Activated CD8-positive, alpha-beta memory T cell treated with anti-CD3 and anti-CD28 coated beads, Interleukin-2, amount 50 U/mL, for 1 hour (primary cell): ENCODE data around the gene CHCT1.
"Not testable (repeated sequence)": the region's sequence is repeated elsewhere in the genome, so short reads cannot be mapped to it uniquely, and the experiment has no call there.

ENCODE experiments used
- DNase-seq: peaks from one replicate; pipeline ENCODE4 v3.0.0-alpha.2; 2020; ENCODE audit errors: extremely low read depth

Gene CHCT1

GRCh38 chr17:60422162-60422665, at the start of gene CHCT1:
Gene CHCT1 (plus strand): TSS chr17:60422489. CDS start chr17:60422593, 104 bp downstream.
- DNase-seq = no peak

GRCh38 chr17:60372790-60373483, 49.4 kb upstream of the CHCT1 start:
- no peak for DNase-seq

GRCh38 chr17:60378187-60378586, 44.1 kb upstream of the CHCT1 start:
- not testable (repeated sequence) for DNase-seq

- DNase-seq = not testable (repeated sequence)
Observed at GRCh38 chr17:60379461-60379860, 42.8 kb upstream of the CHCT1 start.

GRCh38 chr17:60381958-60382357, 40.3 kb upstream of the CHCT1 start:
- DNase-seq = no peak

GRCh38 chr17:60383379-60383778, 38.9 kb upstream of the CHCT1 start:
- DNase-seq = no peak

GRCh38 chr17:60384921-60385320, 37.4 kb upstream of the CHCT1 start:
- DNase-seq = not testable (repeated sequence)

- no peak for DNase-seq
Observed at GRCh38 chr17:60386147-60387058, 35.9 kb upstream of the CHCT1 start.

- no peak for DNase-seq
Observed at GRCh38 chr17:60387666-60388065, 34.6 kb upstream of the CHCT1 start.

- no peak for DNase-seq
Observed at GRCh38 chr17:60388742-60389141, 33.5 kb upstream of the CHCT1 start.

- no peak for DNase-seq
Observed at GRCh38 chr17:60390186-60390585, 32.1 kb upstream of the CHCT1 start.

- no peak for DNase-seq
Observed at GRCh38 chr17:60390925-60391470, 31.3 kb upstream of the CHCT1 start.

- no peak for DNase-seq
Observed at GRCh38 chr17:60391471-60392041, 30.7 kb upstream of the CHCT1 start.

- DNase-seq = peak; percentile 87
Observed at GRCh38 chr17:60392042-60392844, 30.0 kb upstream of the CHCT1 start, which contains the start of gene USP32. Gene USP32 (minus strand): TSS chr17:60392133. CDS start chr17:60391939, 194 bp downstream.

- no peak for DNase-seq
Observed at GRCh38 chr17:60392845-60393702, 29.2 kb upstream of the CHCT1 start.

GRCh38 chr17:60393840-60394723, 28.2 kb upstream of the CHCT1 start:
- no peak for DNase-seq

- no peak for DNase-seq
Observed at GRCh38 chr17:60395508-60396065, 26.7 kb upstream of the CHCT1 start.

- DNase-seq = no peak
Observed at GRCh38 chr17:60396412-60396811, 25.9 kb upstream of the CHCT1 start.
